Trophoblast cell (in vitro differentiated cells and primary cell): ENCODE results near the gene PARN.
"Not testable (repeated sequence)": the region's sequence is repeated elsewhere in the genome, so short reads cannot be mapped to it uniquely, and the experiment has no call there.

Experiments
- DNase-seq, 2 donors: peaks; one replicate each; pipeline ENCODE4 v3.0.0-alpha.2; 2016
- H2AFZ ChIP-seq: 2 replicates; pipeline ENCODE4 v1.6.1; 2013; ENCODE audit warnings: low read length, moderate library complexity, mild to moderate bottlenecking; ENCODE audit not compliant: insufficient read depth, poor library complexity
- H2AK5ac ChIP-seq: 2 replicates; pipeline ENCODE4 v1.6.1; 2013; ENCODE audit warnings: mild to moderate bottlenecking, low read length
- H2BK120ac ChIP-seq: 2 replicates; pipeline ENCODE4 v1.6.1; 2013; ENCODE audit warnings: low read length, mild to moderate bottlenecking, moderate library complexity; ENCODE audit not compliant: insufficient read depth, poor library complexity
- H2BK12ac ChIP-seq: 2 replicates; pipeline ENCODE4 v1.6.1; 2013; ENCODE audit warnings: mild to moderate bottlenecking, low read length, moderate library complexity
- H2BK5ac ChIP-seq: 2 replicates; pipeline ENCODE4 v1.6.1; 2013; ENCODE audit warnings: low read length, low read depth, moderate library complexity, mild to moderate bottlenecking; ENCODE audit not compliant: poor library complexity
- H3K14ac ChIP-seq: 2 replicates; pipeline ENCODE4 v1.6.1; 2013; ENCODE audit warnings: mild to moderate bottlenecking, low read length
- H3K18ac ChIP-seq: 2 replicates; pipeline ENCODE4 v1.6.1; 2013; ENCODE audit warnings: mild to moderate bottlenecking, low read length
- H3K23ac ChIP-seq: 2 replicates; pipeline ENCODE4 v1.6.1; 2013; ENCODE audit warnings: low read length
- H3K27ac ChIP-seq: 2 replicates; pipeline ENCODE4 v1.5.1; 2013; ENCODE audit warnings: low read depth, mild to moderate bottlenecking, inconsistent platforms, low read length, moderate library complexity
- H3K27me3 ChIP-seq: 2 replicates; pipeline ENCODE4 v1.6.1; 2013; ENCODE audit warnings: inconsistent platforms, mild to moderate bottlenecking, low read length, moderate library complexity; ENCODE audit not compliant: insufficient read depth
- H3K36me3 ChIP-seq, 2 experiments: 1 replicate in 1 of 2; 2 replicates in 1 of 2; pipeline ENCODE4 v1.6.1; 2013; ENCODE audit warnings: low read length in 2 of 2, mild to moderate bottlenecking in 2 of 2, moderate library complexity in 1 of 2; ENCODE audit not compliant: insufficient read depth in 2 of 2, control insufficient read depth in 1 of 2
- H3K4ac ChIP-seq: 2 replicates; pipeline ENCODE4 v1.6.1; 2013; ENCODE audit warnings: low read depth, mild to moderate bottlenecking, low read length, moderate library complexity
- H3K4me1 ChIP-seq, 2 experiments: 1 replicate in 1 of 2; 2 replicates in 1 of 2; pipeline ENCODE4 v1.6.1; 2013; ENCODE audit warnings: low read length in 2 of 2, mild to moderate bottlenecking in 2 of 2, moderate library complexity in 1 of 2; ENCODE audit not compliant: insufficient read depth in 2 of 2, control insufficient read depth in 1 of 2
- H3K4me2 ChIP-seq: 2 replicates; pipeline ENCODE4 v1.6.1; 2013; ENCODE audit warnings: inconsistent platforms, mild to moderate bottlenecking, low read length, moderate library complexity
- H3K4me3 ChIP-seq: 2 replicates; pipeline ENCODE4 v1.5.1; 2013; ENCODE audit warnings: mild to moderate bottlenecking, low read depth, low read length, inconsistent platforms
- H3K79me1 ChIP-seq: one replicate; pipeline ENCODE4 v1.6.1; 2013; ENCODE audit warnings: low read length
- H3K79me2 ChIP-seq: 2 replicates; pipeline ENCODE4 v1.6.1; 2013; ENCODE audit warnings: low read length, mild to moderate bottlenecking; ENCODE audit not compliant: control insufficient read depth, insufficient read depth, poor library complexity
- H3K9ac ChIP-seq: 2 replicates; pipeline ENCODE4 v1.6.1; 2013; ENCODE audit warnings: mild to moderate bottlenecking, low read length
- H3K9me3 ChIP-seq: 2 replicates; pipeline ENCODE4 v1.6.1; 2013; ENCODE audit warnings: low read depth, mild to moderate bottlenecking, control low read depth, inconsistent platforms, low read length; ENCODE audit not compliant: insufficient read depth
- H4K12ac ChIP-seq: 2 replicates; pipeline ENCODE4 v1.6.1; 2013; ENCODE audit warnings: low read depth, mild to moderate bottlenecking, low read length, moderate library complexity
- H4K8ac ChIP-seq: 2 replicates; pipeline ENCODE4 v1.6.1; 2013; ENCODE audit warnings: low read depth, mild to moderate bottlenecking, low read length, moderate library complexity
- H4K91ac ChIP-seq: one replicate; pipeline ENCODE4 v1.6.1; 2013; ENCODE audit warnings: low read depth, mild to moderate bottlenecking, low read length, moderate library complexity
- WGBS: extraction: QIAGEN DNeasy Blood & Tissue Kit; methylation state at CpG from one replicate; pipeline ENCODE4 v1.1.7; 2013; ENCODE audit warnings: missing lambda C conversion rate; ENCODE audit not compliant: insufficient read length, insufficient coverage; ENCODE audit errors: extremely low coverage; 5-methylcytosine and 5-hydroxymethylcytosine counted together

PARN gene

DNA sequence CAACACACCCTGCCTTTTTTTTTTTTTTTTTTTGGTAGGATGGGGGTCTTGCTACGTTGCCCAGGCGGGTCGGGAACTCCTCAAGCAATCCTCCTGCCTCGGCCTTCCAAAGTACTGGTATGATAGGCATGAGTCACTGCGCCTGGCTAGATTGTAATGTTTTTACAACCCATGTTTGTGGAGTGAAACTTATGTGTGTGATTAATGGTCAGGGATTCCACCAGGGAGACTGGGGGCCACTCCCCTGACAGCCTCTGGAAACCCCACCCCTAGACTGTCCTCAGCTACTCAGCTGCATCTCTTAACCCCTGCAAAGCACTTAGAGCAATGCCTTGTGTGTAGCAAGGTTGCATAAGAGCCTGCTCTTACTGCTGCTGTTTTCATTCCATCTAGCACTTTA lies 220.5 kb downstream of the PARN start:
- H3K14ac ChIP-seq, result no peak overlapping the region
- no peak overlapping the region for H2BK120ac ChIP-seq
- no peak overlapping the region for H2BK5ac ChIP-seq
- no peaks in the 10 kb centered on the region for H3K27me3 ChIP-seq
- H3K18ac ChIP-seq, result no peak overlapping the region
- peak; percentile 71 to 80 for DNase-seq
- no peak overlapping the region for H3K4me2 ChIP-seq
- no peak overlapping the region for H4K91ac ChIP-seq
- no peak overlapping the region for H3K4ac ChIP-seq
- no peak overlapping the region for H4K8ac ChIP-seq
- H3K79me1 ChIP-seq, result no peaks in the 10 kb centered on the region
- H4K12ac ChIP-seq, result no peak overlapping the region
- H3K4me1 ChIP-seq, result no peaks in the 10 kb centered on the region
- no peaks in the 10 kb centered on the region for H3K9me3 ChIP-seq
- no CpG with 5 or more reads among the region's 5 CpGs for WGBS
- H3K23ac ChIP-seq, result no peak overlapping the region
- no peak overlapping the region for H2AFZ ChIP-seq
- H3K36me3 ChIP-seq, result no peaks in the 10 kb centered on the region
- no peak overlapping the region for H2AK5ac ChIP-seq
- H3K79me2 ChIP-seq, result no peaks in the 10 kb centered on the region
- no peak overlapping the region for H3K9ac ChIP-seq
- H3K4me3 ChIP-seq, result no peak overlapping the region
- H3K27ac ChIP-seq, result no peak overlapping the region
- H2BK12ac ChIP-seq, result no peak overlapping the region

DNA sequence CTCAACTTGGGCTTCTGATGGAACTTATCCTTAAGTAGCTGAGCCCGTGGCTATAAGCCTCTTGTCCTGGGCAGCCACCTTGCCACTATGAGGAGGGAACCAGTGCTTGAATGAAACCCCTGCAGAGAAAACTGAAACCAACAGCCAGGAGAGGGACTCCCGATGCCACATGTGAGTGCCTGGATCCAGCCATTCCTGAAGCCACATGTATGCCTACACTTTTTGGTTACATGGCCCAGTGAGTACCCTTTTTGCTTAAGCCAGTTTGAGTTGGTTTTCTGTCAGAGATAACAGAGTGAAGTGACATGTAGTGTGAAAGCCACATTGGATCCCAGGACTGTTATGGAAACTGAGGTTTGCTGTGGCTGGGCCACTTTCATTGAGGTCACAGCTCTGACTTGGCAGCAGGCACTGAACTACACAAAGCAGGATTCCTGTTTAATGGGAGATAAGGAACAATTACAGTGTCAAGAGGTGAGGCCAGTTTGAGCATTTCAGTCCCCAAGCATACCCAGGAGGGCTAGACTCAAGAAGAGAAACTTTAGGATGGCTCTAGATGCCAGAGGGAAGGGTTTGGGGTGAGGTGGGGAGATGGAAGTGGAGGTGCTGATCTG lies 222.2 kb downstream of the PARN start:
- H3K18ac ChIP-seq, result no peak overlapping the region
- no peak overlapping the region for H3K14ac ChIP-seq
- DNase-seq, result no peak
- H3K9me3 ChIP-seq, result no peaks in the 10 kb centered on the region
- no peak overlapping the region for H4K8ac ChIP-seq
- no peak overlapping the region for H2BK120ac ChIP-seq
- no peak overlapping the region for H2AFZ ChIP-seq
- H3K23ac ChIP-seq, result no peak overlapping the region
- no peak overlapping the region for H3K27ac ChIP-seq
- no peak overlapping the region for H2BK5ac ChIP-seq
- H3K36me3 ChIP-seq, result no peaks in the 10 kb centered on the region
- H4K12ac ChIP-seq, result no peak overlapping the region
- H3K79me1 ChIP-seq, result no peaks in the 10 kb centered on the region
- no peak overlapping the region for H2BK12ac ChIP-seq
- WGBS, result no CpG with 5 or more reads among the region's 2 CpGs
- H3K4me1 ChIP-seq, result no peaks in the 10 kb centered on the region
- H3K4me3 ChIP-seq, result no peak overlapping the region
- H3K79me2 ChIP-seq, result no peaks in the 10 kb centered on the region
- no peak overlapping the region for H3K9ac ChIP-seq
- H3K4me2 ChIP-seq, result no peak overlapping the region
- no peaks in the 10 kb centered on the region for H3K27me3 ChIP-seq
- H3K4ac ChIP-seq, result no peak overlapping the region
- H2AK5ac ChIP-seq, result no peak overlapping the region
- H4K91ac ChIP-seq, result no peak overlapping the region

DNA sequence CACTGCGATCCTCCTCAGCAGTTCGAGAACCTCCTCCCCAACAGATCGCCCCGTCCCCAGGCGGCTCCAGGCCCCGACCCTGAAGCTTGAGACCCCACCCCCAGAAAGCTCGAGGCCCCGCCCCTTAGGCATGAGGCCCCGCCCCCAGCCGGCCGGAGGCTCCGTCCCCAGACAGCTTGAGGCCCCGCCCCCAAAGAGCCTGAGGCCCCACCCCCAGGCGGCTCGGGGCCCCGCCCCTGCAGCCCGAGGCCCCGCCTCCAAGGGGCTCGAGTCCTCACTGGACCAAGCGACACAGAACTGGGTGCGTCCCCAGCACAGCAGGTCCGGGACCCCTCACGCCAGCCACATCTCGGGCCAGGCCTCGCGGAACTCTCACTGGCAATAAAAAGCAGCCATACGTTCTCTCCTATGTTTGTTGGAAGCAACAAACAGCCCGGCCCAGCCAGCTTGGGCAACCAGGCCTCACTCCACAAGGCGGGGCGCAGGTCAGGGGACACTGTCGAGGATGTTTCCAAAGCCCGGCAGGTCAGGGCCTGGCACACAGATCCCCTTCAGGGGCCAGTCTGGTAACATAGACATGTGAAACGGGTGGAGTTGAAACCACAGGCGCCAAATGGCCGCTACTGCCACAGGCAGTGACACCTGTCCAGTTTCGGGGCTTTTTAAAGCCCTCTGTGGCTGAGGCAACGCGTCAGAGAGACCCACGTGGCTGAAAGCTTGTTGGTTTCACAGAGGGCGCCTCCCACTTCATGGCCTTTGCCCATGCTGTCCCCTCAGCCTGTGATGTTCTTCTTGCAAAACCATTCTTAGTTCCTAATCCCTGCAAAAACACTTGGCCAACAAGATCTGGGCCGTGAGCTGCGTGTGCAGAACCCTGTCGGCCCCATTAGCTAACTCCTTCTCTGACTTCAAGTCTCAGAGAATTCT lies 224.2 kb downstream of the PARN start:
- no peak overlapping the region for H3K4me2 ChIP-seq
- WGBS, result no CpG with 5 or more reads among the region's 43 CpGs

DNA sequence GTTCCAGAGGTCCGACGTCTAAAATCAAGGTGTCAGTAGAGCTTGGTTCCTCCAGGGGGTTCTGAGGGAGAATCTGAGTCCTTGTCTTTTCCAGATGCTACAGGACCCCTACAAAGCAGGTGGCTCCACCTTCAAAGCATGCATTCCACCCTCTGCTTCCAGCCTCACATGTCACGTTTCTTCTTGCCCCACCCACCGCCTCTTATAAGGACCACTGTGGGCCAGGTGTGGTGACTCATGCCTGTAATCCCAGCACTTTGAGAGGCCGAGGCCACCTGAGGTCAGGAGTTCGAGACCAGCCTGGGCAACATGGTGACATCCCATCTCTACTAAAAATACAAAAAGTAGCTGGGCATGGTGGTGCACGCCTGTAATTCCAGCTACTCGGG lies 227.1 kb downstream of the PARN start:
- H3K18ac ChIP-seq, H2AK5ac ChIP-seq, H4K8ac ChIP-seq, H3K27me3 ChIP-seq, H3K4me3 ChIP-seq, H3K9ac ChIP-seq, H4K91ac ChIP-seq, H3K14ac ChIP-seq, H2AFZ ChIP-seq, H3K23ac ChIP-seq, H3K79me2 ChIP-seq, H4K12ac ChIP-seq, H3K27ac ChIP-seq, H3K9me3 ChIP-seq, DNase-seq, H2BK12ac ChIP-seq, H2BK120ac ChIP-seq, H3K4ac ChIP-seq, H3K36me3 ChIP-seq, H3K4me2 ChIP-seq, H2BK5ac ChIP-seq: not testable (repeated sequence)
- Histone ChIP-seq H3K4me1 (peaks cover 18 to 19% of the 10 kb centered on the region in 2 experiments), H3K79me1 (peaks cover 18% of the 10 kb centered on the region)
- no CpG with 5 or more reads among the region's 8 CpGs for WGBS

More for the DNA sequence above, 224.2 kb downstream of the PARN start:
- no peak overlapping the region for H3K23ac ChIP-seq
- H3K36me3 ChIP-seq, result no peaks in the 10 kb centered on the region
- peak in 1 of 2 donors; percentile 64 for DNase-seq
- no peak overlapping the region for H2AFZ ChIP-seq
- no peak overlapping the region for H3K14ac ChIP-seq
- no peak overlapping the region for H4K91ac ChIP-seq
- no peaks in the 10 kb centered on the region for H3K27me3 ChIP-seq
- no peak overlapping the region for H3K18ac ChIP-seq
- H2BK5ac ChIP-seq, result no peak overlapping the region
- no peak overlapping the region for H4K12ac ChIP-seq
- H3K4ac ChIP-seq, result no peak overlapping the region
- H3K27ac ChIP-seq, result no peak overlapping the region
- no peaks in the 10 kb centered on the region for H3K4me1 ChIP-seq
- no peak overlapping the region for H3K9ac ChIP-seq
- H3K4me3 ChIP-seq, result no peak overlapping the region
- no peaks in the 10 kb centered on the region for H3K9me3 ChIP-seq
- no peak overlapping the region for H2AK5ac ChIP-seq
- H3K79me2 ChIP-seq, result no peaks in the 10 kb centered on the region
- H4K8ac ChIP-seq, result no peak overlapping the region
- H2BK12ac ChIP-seq, result no peak overlapping the region
- no peaks in the 10 kb centered on the region for H3K79me1 ChIP-seq
- H2BK120ac ChIP-seq, result no peak overlapping the region
